Activated T-cell treated with anti-CD3 and anti-CD28 coated beads for 4 hours (primary cell): ENCODE results near the gene TLR7.
A peak's percentile ranks its signal among the peaks of the same experiment; 100 is the strongest.

ENCODE experiments used
- DNase-seq: peaks from one replicate; pipeline ENCODE4 v3.0.0-alpha.2; 2020

Gene TLR7

GRCh38 chrX:12891915-12892506 is 25.1 kb downstream of the TLR7 start:
- no peak for DNase-seq

- no peak for DNase-seq
Measured at GRCh38 chrX:12892716-12893115, 25.8 kb downstream of the TLR7 start.

- peak; percentile 24 for DNase-seq
Measured at GRCh38 chrX:12894074-12895030, 27.5 kb downstream of the TLR7 start.

- DNase-seq = no peak
Measured at GRCh38 chrX:12895866-12896265, 29.0 kb downstream of the TLR7 start.

GRCh38 chrX:12896935-12897334 is 30.1 kb downstream of the TLR7 start:
- no peak for DNase-seq

- DNase-seq = no peak
Measured at GRCh38 chrX:12898073-12898472, 31.2 kb downstream of the TLR7 start.

- no peak for DNase-seq
Measured at GRCh38 chrX:12899506-12899905, 32.6 kb downstream of the TLR7 start.

- DNase-seq = peak; percentile 42
Measured at GRCh38 chrX:12901486-12901885, 34.6 kb downstream of the TLR7 start.

GRCh38 chrX:12903646-12904045 is 36.8 kb downstream of the TLR7 start:
- DNase-seq = no peak

- no peak for DNase-seq
Measured at GRCh38 chrX:12906046-12906761, 39.3 kb downstream of the TLR7 start, which contains the start of gene TLR8. TSS of gene TLR8 (plus strand) at chrX:12906620. CDS start at chrX:12906707, 87 bp downstream.

- no peak for DNase-seq
Measured at GRCh38 chrX:12910423-12911121, 43.7 kb downstream of the TLR7 start.

- DNase-seq = no peak
Measured at GRCh38 chrX:12911122-12911470, 44.2 kb downstream of the TLR7 start.

- DNase-seq = no peak
Measured at GRCh38 chrX:12912791-12913482, 46.1 kb downstream of the TLR7 start.

- DNase-seq = no peak
Measured at GRCh38 chrX:12917753-12918152, 50.9 kb downstream of the TLR7 start.

- DNase-seq = no peak
Measured at GRCh38 chrX:12919051-12919450, 52.2 kb downstream of the TLR7 start.

GRCh38 chrX:12919620-12920019 is 52.7 kb downstream of the TLR7 start:
- DNase-seq = no peak

- no peak for DNase-seq
Measured at GRCh38 chrX:12920990-12921389, 54.1 kb downstream of the TLR7 start.

- DNase-seq = no peak
Measured at GRCh38 chrX:12921886-12922598, 55.2 kb downstream of the TLR7 start.

- DNase-seq = no peak
Measured at GRCh38 chrX:12922599-12922919, 55.7 kb downstream of the TLR7 start.

- DNase-seq = no peak
Measured at GRCh38 chrX:12929701-12930100, 62.8 kb downstream of the TLR7 start.

- DNase-seq = no peak
Measured at GRCh38 chrX:12930150-12930549, 63.3 kb downstream of the TLR7 start.

- DNase-seq = no peak
Measured at GRCh38 chrX:12932244-12932643, 65.4 kb downstream of the TLR7 start.
